Esophagus muscularis mucosa (tissue), 4 donors: ENCODE measurements around the gene SPOCK1. TPM values are rescaled to one million over a fixed set of nuclear protein-coding genes. Genes with fewer than 3 reads are reported as not detected.

Source experiments
- DNase-seq: peaks from one replicate; pipeline ENCODE4 v3.0.0-alpha.2; 2017; ENCODE audit errors: extremely low spot score
- H3K27ac ChIP-seq, 4 donors: fragments of 200-600 bp; sonication (generic); replicated peaks in 1 of 4; 1 replicate in 3 of 4; 2 replicates in 1 of 4; pipeline ENCODE4 v1.5.1; 2016 to 2019; ENCODE audit warnings: mild to moderate bottlenecking in 1 of 4
- H3K27me3 ChIP-seq, 4 donors: fragments of 200-600 bp; sonication (generic); one replicate each; pipeline versions ENCODE4 v1.5.1 to v1.6.0; 2016 to 2019
- H3K36me3 ChIP-seq, 4 donors: fragments of 200-600 bp; sonication (generic); one replicate each; pipeline ENCODE4 v1.5.1; 2016 to 2019
- H3K4me1 ChIP-seq, 4 donors: fragments of 200-600 bp; sonication (generic); one replicate each; pipeline ENCODE4 v1.5.1; 2016 to 2019
- H3K4me3 ChIP-seq, 4 donors: fragments of 200-600 bp; sonication (generic); 1 replicate in 2 of 4; 2 replicates in 2 of 4; pipeline ENCODE4 v1.5.1; 2016 to 2019; ENCODE audit warnings: mild to moderate bottlenecking in 4 of 4, moderate library complexity in 1 of 4
- H3K9me3 ChIP-seq, 4 donors: fragments of 200-600 bp; sonication (generic); 1 replicate in 3 of 4; 2 replicates in 1 of 4; pipeline ENCODE4 v1.5.1; 2016 to 2019
- EP300 ChIP-seq: sonication (generic); formaldehyde crosslinking; IDR thresholded peaks from one replicate; pipeline ENCODE4 v1.6.1; 2017; ENCODE audit warnings: antibody characterized with exemption
- POLR2A ChIP-seq: fragments of 450-650 bp; IDR thresholded peaks from one replicate; pipeline ENCODE4 v1.6.1; 2017; ENCODE audit warnings: antibody characterized with exemption, moderate library complexity, mild to moderate bottlenecking, low read depth
- POLR2AphosphoS5 ChIP-seq, 2 donors: sonication (generic); formaldehyde crosslinking; IDR thresholded peaks; one replicate each; pipeline ENCODE4 v1.6.1; 2017; ENCODE audit warnings: antibody characterized with exemption in 2 of 2
- WGBS: methylation state at CpG from one replicate; pipeline ENCODE4 v1.1.5; 2018; 5-methylcytosine and 5-hydroxymethylcytosine counted together
- intact Hi-C: fragments of 100-400 bp; cut with DNase I; formaldehyde crosslinking; loops from one replicate; pipeline ENCODE4 v1.15.1; 2023
- total RNA-seq, 4 donors: library from RNA; depleted of rRNA; stranded (reverse); fragments of >200 nt; gene quantifications; one replicate each; pipeline versions ENCODE4 v1.1.0 to v1.2.1, GENCODE V29; 2016
- TF ChIP-seq, protein P1 (sequence below), 3 experiments: fragments of 200-600 bp in 2 of 3; fragments of 450-650 bp in 1 of 3; sonication (generic) in 2 of 3; IDR thresholded peaks; one replicate each; pipeline ENCODE4 v1.5.1; 2017 to 2019; ENCODE audit warnings: antibody characterized with exemption in 3 of 3, mild to moderate bottlenecking in 2 of 3, moderate library complexity in 1 of 3

Gene SPOCK1
- total RNA-seq, 4 donors from 2014 or later = 39.0 to 52.4 (median 45.6) TPM

DNA sequence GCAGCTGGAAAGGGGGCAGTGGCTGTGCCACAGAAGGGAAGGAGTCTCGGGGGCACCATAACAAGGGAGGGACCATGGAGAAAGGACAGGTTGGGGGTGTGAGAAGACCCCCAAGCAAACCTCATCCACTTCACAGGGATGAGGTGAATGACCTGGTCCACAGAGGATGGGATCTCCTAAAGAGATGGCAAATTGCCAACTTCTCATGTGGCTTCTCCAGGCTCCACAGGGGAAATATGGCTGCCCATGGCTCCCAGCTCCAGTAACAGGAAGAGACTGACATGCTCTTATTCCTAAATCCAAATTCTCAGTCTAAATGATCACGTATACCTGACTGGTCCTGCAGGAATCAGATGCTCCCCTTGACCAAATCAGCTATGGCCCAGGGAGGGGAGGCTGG, 340.4 kb downstream of the SPOCK1 start:
- WGBS = 93% methylated on average over 2 of the region's 2 CpGs
- Histone ChIP-seq H3K9me3 (no peaks in the 10 kb centered on the region), H3K4me1 (peaks cover 0 to 5% (median 0%) of the 10 kb centered on the region in 4 donors), H3K27me3 (no peaks in the 10 kb centered on the region), H3K27ac (no peak overlapping the region), H3K36me3 (no peaks in the 10 kb centered on the region), H3K4me3 (no peak overlapping the region)
- DNase-seq = no peak
- intact Hi-C loops = no loop called here
- TF ChIP-seq EP300 = no peak
- no peak for TF ChIP-seq POLR2AphosphoS5 (IDR thresholded peaks at IDR 0.05)
- TF ChIP-seq, protein P1, sequence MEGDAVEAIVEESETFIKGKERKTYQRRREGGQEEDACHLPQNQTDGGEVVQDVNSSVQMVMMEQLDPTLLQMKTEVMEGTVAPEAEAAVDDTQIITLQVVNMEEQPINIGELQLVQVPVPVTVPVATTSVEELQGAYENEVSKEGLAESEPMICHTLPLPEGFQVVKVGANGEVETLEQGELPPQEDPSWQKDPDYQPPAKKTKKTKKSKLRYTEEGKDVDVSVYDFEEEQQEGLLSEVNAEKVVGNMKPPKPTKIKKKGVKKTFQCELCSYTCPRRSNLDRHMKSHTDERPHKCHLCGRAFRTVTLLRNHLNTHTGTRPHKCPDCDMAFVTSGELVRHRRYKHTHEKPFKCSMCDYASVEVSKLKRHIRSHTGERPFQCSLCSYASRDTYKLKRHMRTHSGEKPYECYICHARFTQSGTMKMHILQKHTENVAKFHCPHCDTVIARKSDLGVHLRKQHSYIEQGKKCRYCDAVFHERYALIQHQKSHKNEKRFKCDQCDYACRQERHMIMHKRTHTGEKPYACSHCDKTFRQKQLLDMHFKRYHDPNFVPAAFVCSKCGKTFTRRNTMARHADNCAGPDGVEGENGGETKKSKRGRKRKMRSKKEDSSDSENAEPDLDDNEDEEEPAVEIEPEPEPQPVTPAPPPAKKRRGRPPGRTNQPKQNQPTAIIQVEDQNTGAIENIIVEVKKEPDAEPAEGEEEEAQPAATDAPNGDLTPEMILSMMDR (IDR thresholded peaks at IDR 0.05) = no peak
- no peak for TF ChIP-seq POLR2A

DNA sequence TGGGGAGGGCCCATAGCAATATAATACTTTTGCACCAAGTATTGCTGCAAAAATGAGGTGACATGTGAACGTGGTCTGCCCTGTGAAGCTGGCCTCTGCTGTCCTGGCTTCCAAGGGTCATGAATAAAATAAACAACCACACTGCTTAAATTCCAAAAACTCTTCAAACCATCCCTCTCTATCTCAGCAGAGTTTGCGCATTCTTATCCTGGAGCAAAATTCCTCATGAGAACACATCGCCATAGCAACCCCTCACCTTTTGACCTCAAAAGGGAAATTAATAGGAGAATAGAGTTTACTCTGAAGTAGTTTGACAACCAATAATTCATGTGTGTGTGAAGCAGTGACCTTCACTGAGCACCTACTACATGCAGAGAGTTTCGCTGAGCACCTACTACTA, 342.9 kb downstream of the SPOCK1 start:
- DNase-seq = no peak
- Histone ChIP-seq H3K27ac (no peak overlapping the region), H3K36me3 (no peaks in the 10 kb centered on the region), H3K4me1 (peaks cover 0 to under 1% (median 0%) of the 10 kb centered on the region in 4 donors), H3K4me3 (no peak overlapping the region), H3K27me3 (no peaks in the 10 kb centered on the region), H3K9me3 (no peaks in the 10 kb centered on the region)
- 86% methylated on average over 4 of the region's 4 CpGs for WGBS
- TF ChIP-seq POLR2A (no peak), POLR2AphosphoS5 (IDR thresholded peaks at IDR 0.05) (no peak), EP300 (no peak)
- TF ChIP-seq, protein P1 (IDR thresholded peaks at IDR 0.05) = no peak
- intact Hi-C loops = no loop called here

DNA sequence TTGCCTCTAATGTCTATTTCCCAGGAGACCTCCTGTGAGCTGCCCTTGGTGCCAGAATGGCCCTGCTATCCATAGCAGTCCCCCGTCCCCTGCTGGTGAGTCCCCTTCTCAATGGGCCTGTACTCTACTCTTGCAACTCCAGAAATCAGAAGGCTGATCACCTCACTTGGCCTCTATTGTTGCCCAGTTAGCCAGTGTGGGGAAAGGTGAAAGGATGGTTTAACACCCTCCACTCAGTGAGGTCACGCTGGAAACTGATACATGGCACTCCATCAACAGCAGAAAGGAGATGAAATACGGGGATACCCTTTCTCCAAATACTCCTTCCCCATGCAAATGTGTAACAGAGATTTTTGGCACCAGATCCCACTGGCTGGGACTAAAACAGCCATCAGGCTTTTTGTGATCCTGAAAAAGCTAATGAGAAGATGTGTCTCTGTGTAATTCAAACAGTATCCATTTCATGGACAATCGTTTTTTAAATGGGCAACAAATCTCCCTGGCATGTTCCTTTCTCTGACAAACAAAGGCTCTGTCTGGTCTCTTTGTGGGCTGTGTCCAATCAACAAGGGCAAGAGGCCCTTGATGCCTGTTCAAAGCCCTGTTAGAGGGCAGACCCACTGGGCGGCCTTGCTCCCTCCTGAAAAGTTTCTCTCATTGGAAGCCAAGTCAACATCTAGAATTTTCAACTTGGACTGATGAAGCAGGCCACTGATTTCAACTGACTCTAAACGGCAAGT, 343.7 kb downstream of the SPOCK1 start:
- intact Hi-C loops = no loop called here
- no peaks in the 10 kb centered on the region for H3K4me1 ChIP-seq
- no peaks in the 10 kb centered on the region for H3K36me3 ChIP-seq
- TF ChIP-seq, protein P1 (IDR thresholded peaks at IDR 0.05) = no peak
- TF ChIP-seq EP300 = no peak
- TF ChIP-seq POLR2AphosphoS5 (IDR thresholded peaks at IDR 0.05) = no peak
- TF ChIP-seq POLR2A = no peak
- no peaks in the 10 kb centered on the region for H3K27me3 ChIP-seq
- WGBS = 77% methylated on average over 6 of the region's 6 CpGs
- H3K9me3 ChIP-seq = no peaks in the 10 kb centered on the region
- no peak for DNase-seq
- no peak overlapping the region for H3K27ac ChIP-seq
- no peak overlapping the region for H3K4me3 ChIP-seq

DNA sequence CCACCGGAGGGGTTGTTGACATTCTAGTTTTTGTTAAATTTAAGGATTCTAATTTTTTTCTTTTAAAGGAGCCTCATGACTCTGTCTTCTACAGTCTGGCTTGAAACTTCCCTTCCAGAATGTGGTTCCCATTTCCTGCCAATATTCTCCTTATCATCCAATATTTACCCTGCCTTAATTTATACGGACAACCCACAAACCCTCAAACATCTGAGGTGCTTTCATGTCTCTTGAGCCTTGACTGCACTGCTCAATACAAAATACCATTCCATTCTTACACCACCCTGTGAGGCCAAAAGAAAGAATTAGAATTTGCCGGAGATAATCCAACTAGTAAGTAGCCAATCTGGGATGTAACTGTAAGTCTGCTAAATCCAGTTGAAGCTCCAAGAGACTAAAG, 346.5 kb downstream of the SPOCK1 start:
- Histone ChIP-seq H3K9me3 (no peaks in the 10 kb centered on the region), H3K4me3 (no peak overlapping the region), H3K4me1 (no peaks in the 10 kb centered on the region), H3K27ac (no peak overlapping the region), H3K27me3 (no peaks in the 10 kb centered on the region), H3K36me3 (no peaks in the 10 kb centered on the region)
- TF ChIP-seq, protein P1 (IDR thresholded peaks at IDR 0.05) = no peak
- TF ChIP-seq POLR2AphosphoS5 (IDR thresholded peaks at IDR 0.05) = no peak
- no peak for TF ChIP-seq POLR2A
- TF ChIP-seq EP300 = no peak
- 91% methylated on average over 3 of the region's 3 CpGs for whole genome bisulfite sequencing
- DNase-seq = no peak
- intact Hi-C loops = no loop called here

DNA sequence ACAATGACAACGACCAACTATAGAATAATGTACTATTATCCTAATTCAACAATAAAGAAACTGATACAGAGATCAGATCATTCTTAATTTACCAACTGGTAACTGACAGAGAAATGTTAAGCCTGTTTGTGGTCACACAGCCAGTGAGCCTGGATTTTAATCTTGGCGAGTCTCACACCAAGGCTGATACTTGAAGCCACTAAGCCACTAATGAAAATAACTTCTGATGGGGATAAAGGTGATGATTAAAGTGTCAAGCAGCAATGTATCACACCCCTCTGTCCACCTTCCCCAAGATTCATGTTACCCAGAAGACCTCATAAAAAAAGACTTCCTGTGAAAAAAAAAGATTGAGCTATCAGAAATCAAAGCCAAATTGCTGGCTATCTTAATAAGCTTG, 350.5 kb downstream of the SPOCK1 start:
- Histone ChIP-seq H3K27ac (no peak overlapping the region), H3K9me3 (no peaks in the 10 kb centered on the region), H3K4me1 (peaks cover 0 to 9% (median 0%) of the 10 kb centered on the region in 4 donors), H3K36me3 (no peaks in the 10 kb centered on the region), H3K4me3 (no peak overlapping the region), H3K27me3 (no peaks in the 10 kb centered on the region)
- intact Hi-C loops = no loop called here
- TF ChIP-seq, protein P1 (IDR thresholded peaks at IDR 0.05) = no peak
- TF ChIP-seq EP300 = no peak
- TF ChIP-seq POLR2A = no peak
- no peak for TF ChIP-seq POLR2AphosphoS5 (IDR thresholded peaks at IDR 0.05)
- 74% methylated on average over 2 of the region's 2 CpGs for WGBS
- DNase-seq = no peak
